Stimulated activated naive CD4-positive, alpha-beta T cell (primary cell): ENCODE data around the gene PDXK.

ENCODE experiments used
- DNase-seq, 6 experiments: peaks; one replicate each; lab custom pipeline; 2025; lab: John Stamatoyannopoulos, UW

PDXK gene

DNA sequence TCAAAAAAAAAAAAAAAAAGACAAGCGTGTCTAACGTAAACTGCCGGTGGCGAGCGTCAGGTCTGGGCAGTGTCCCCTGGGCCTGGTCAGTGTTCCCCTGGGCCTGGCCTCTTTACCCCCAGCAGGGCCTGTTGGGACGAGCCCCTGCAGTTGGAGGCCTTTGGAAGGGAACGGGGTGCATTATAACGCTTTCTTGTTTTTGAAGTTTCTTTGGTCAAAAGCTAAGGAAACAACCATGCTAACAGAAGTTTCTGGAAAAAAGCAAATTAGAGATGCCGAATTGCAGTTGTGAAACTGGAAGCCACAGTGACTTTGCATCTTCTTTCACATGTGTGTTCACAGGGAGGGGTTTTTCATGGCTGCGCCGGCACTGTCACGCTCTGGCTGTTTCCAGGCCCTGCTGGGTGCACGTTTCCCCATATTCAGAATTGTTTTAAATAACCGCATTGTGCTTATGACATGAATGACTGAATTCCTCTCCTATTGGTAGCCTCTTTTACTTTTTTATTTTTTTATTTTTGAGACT lies 86.4 kb downstream of the PDXK start:
- DNase-seq: no peak

DNA sequence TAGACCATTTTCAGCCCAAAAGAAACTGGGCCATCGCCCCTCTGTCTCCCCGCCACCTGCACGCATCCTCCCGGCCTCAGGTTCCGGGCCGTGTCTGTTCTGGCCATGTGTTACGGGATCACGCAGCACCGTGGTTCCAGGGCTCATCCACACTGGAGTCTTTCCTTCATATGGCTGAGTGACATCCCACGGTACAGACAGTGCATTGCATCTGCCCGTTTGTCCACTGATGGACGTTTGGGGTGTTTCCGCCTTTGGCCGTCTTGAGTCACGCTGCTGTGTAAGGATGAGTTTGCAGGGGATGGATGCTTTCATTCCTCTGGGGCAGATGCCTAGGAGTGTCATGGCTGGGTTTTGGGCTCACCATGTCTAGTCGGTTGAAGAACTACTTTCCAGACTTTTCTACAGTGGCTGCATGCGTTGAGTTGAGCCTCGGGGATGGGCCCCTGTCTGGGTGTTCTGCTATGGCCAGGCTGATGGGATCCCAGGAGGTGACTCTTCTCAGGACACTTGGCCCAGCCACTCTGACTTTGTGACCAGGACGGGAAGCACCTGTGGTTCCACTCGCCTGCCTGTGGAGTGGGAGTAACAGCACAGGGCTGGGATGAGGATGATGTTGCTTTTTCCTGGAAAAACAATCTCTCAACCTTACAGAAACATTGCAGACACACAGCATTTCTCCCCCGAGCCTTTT lies 87.2 kb downstream of the PDXK start:
- no peak for DNase-seq

DNA sequence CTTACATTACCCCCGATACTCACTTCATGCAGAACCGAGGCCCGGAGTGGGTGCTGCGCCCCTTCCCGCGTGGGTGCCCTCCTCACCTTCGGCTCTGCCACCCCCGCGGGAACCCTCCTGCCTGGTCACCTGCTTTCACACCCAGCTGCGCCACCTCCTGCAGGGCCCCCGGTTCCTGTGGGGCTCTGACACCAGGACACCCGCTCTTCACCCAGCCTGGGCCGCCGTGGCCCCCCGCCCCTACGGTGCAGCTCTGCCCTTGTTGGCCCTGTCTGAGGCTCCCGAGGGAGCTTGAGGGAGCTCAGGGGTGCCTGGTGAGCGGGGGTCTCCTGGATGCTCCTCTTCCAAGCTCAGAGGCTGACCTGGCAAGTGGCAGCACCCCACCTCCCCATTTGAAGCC lies 89.4 kb downstream of the PDXK start:
- peak in 2 of 6 experiments; percentile 11 to 47 for DNase-seq

DNA sequence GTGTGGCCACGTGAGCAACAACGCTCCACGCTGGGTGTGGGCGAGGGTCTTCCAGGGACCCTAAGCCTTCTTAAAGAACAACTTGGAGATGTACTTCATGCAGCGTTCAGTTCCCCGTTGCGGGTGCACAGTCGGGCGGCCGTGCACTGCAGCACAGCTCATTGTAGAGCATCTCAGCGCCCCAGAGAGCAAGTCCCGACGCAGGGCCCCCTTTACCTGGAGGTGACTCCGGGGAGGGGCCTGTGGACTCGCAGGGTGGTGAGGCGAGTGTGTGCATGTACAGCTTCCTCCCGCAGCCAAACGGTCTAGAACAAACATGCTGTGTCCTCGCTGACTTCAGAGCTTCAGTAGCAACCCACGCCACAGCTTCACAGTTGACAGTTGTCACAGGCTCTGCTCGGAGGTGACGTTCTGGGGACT lies 89.9 kb downstream of the PDXK start:
- no peak for DNase-seq

DNA sequence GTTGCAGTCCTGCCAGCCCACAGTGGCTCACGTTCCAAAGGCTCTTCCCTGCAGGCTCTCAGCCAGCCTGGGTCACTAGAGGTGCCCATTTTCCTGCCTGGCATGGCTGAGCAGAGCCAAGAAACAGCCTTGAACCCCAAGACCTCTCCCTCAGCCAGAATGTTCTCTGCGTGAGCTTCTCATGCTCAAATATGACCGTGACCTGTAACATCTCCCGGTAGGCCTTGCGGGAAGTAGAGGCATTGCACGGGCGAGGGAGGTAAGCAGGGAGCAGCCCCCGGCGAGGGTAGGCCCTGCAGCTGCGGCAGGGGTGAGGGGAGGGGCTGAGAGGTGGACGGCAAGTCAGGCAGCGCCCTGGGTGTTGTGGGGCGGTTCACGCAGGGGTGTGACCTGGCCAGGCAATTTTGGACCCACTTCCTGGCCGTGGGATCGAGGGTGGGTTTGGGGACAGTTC lies 90.4 kb downstream of the PDXK start:
- no peak for DNase-seq

DNA sequence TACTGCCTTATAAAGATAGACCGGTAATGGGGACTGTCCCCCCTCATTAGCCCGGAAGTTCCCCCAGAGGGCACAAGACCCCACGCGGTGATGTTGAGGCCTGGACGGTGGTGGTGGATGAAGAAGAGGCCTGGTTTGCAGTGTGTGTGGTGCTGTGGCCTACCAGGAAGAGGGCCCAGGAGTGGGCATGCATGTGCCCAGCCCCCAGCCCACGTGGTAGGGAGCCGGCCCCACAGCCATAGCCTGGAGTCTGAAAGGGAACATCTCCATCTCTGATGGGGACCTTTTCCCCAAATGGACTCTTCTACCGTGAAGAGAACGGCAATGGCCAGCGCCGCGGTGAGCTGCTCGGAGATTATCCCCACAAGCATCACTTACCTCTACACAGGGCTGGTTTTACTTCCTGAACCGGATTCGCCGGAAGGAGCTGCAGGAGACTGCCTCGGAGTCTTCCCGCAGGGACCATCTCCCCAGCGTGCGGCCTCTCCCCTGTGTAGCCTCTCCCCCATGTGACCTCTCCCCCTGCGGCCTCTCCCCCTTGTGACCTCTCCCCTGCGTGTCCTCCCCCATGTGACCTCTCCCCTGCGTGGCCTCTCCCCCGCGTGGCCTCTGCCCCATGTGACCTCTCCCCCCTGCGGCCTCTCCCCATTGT lies 91.0 kb downstream of the PDXK start:
- DNase-seq: no peak

DNA sequence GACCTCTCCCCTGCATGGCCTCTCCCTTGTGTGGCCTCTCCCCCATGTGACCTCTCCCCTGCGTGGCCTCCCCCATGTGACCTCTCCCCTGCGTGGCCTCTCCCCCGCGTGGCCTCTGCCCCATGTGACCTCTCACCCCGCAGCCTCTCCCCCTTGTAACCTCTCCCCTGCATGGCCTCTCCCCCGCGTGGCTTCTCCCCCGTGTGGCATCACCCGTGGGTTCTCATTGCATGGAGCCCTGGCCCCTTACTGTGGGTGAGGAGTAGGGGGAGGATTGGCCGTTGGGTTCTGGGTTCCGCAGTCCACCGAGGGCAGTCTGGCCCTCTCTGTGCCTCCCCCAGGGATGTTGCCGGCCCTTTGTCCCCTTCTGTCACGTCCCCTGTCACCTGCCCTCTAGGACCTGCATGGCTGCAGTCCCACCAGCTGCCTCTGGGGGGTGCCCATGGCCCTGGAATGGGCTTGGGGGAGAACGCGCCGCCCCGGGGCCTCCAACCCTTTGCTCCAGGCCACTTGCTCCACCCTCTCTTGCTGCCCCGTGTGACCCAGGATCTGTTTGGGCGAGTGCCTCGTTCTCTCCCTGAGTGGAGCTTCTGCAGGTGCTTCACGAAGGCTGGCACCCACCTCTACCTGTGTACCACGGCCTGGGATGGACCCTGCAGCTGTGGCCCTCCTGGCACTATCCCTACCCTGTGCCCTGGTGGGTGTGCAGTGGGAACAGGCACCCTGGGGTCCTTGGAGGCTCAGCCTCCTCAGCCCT lies 91.8 kb downstream of the PDXK start:
- DNase-seq: peak; percentile 56 to 88 (median 82)

DNA sequence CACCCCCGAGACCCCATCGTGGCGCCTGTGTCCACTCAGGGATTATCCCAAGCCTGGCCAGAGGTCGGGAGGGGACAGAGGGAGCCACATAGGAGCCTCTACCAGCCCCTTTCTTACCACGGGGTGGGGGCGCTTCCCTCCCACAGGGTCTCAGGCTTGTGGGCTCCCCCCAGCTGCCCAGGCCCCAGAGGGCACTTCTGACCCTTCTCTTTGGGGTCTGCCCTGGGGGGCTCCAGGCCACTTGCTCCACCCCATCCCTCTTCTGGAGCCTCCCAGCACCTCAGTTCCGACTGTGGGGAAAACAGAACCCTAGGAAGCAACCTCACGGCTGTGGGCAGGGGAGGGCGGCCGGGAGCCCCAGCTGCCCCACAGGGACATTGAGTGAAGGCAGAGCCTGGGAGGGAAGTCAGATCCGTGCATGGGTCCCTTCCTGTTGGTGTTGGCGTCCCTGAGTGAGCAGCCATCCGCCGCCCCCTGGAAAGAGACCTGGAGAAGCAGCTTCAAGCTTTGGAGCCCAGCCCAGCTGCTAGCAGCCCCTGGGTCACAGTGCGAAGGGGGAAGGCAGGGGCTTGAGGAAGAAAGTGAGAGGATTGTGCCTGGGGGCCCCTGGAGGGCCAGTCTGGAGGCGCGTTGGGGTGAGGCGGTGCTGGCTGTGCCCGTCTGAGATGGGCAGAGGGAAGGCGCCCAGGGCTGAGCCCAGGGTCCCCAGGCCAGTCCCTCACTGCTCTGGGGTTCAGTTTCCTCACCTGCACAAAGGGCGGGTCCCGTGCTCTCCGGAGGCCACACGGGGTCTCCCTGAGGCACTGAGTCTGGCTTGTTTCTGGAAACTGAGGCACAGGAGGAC lies 92.6 kb downstream of the PDXK start:
- no peak for DNase-seq
